Ovary (tissue), 3 donors: Measurements from ENCODE around the gene PIGL.

Source experiments
- CTCF ChIP-seq, 3 donors: fragments of 450-650 bp in 2 of 3; fragments of 200-600 bp in 1 of 3; IDR thresholded peaks; one replicate each; pipeline versions ENCODE4 v1.5.1 to v1.8.0; 2016 to 2022; ENCODE audit warnings: antibody characterized with exemption in 3 of 3, mild to moderate bottlenecking in 1 of 3
- EP300 ChIP-seq: sonication (generic); formaldehyde crosslinking; IDR thresholded peaks from one replicate; pipeline ENCODE4 v1.6.1; 2017; ENCODE audit warnings: antibody characterized with exemption
- POLR2A ChIP-seq: fragments of 450-650 bp; IDR thresholded peaks from one replicate; pipeline ENCODE4 v1.6.1; 2017; ENCODE audit warnings: antibody characterized with exemption, mild to moderate bottlenecking, moderate library complexity
- donor health status: DM: no; HTN: no; CAD: no.

GRCh38 chr17:16269658-16270057, 52.6 kb downstream of the PIGL start:
- no peak for TF ChIP-seq CTCF (IDR thresholded peaks at IDR 0.05)
- TF ChIP-seq POLR2A: no peak
- TF ChIP-seq EP300: no peak
